ENCODE data around the gene CST7. TPM values are rescaled to one million over a fixed set of nuclear protein-coding genes. Genes with fewer than 3 reads are reported as not detected.

The CST7 gene
- total RNA-seq, 2 donors from 2014 or later = not detected

- H3K9me3 Mint-ChIP-seq = peaks cover 30% of the 10 kb centered on the region
- no peak overlapping the region for H3K4me3 Mint-ChIP-seq
- Histone ChIP-seq H3K4me1 (ENCODE audit: control insufficient read depth, insufficient read depth, low read length) (no peaks in the 10 kb centered on the region), H3K9me3 (ENCODE audit: control insufficient read depth, low read length) (peaks cover 12% of the 10 kb centered on the region), H3K27ac (ENCODE audit: low read depth, low read length) (no peak overlapping the region), H3K4me3 (ENCODE audit: low read length) (no peak overlapping the region), H3K36me3 (ENCODE audit: control insufficient read depth, insufficient read depth, low read length) (no peaks in the 10 kb centered on the region), H3K27me3 (ENCODE audit: control insufficient read depth, insufficient read depth, low read length, poor library complexity, severe bottlenecking) (no peaks in the 10 kb centered on the region), H3K9ac (ENCODE audit: extremely low read depth, low read length, poor library complexity, severe bottlenecking) (no peak overlapping the region)
- TF ChIP-seq CTCF (conservative IDR thresholded peaks at IDR 0.05) = no peak
- H3K27me3 Mint-ChIP-seq (ENCODE audit: insufficient read depth) = no peaks in the 10 kb centered on the region
- H3K27ac Mint-ChIP-seq = no peak overlapping the region
- peaks cover 6% of the 10 kb centered on the region for H3K4me1 Mint-ChIP-seq
- 77 to 94% methylated on average over 3 to 9 of the region's 9 CpGs for WGBS, 2 experiments (ENCODE audit: insufficient coverage in 1 of 2, insufficient read length in 1 of 2)
- DNase-seq = no peak
- H3K36me3 Mint-ChIP-seq (ENCODE audit: low read depth) = no peaks in the 10 kb centered on the region
Observed at GRCh38 chr20:24909086-24909780, 39.8 kb upstream of the CST7 start.

- no peak for DNase-seq
- 40 to 59% methylated on average over 2 to 4 of the region's 4 CpGs for WGBS, 2 experiments (ENCODE audit: insufficient coverage in 1 of 2, insufficient read length in 1 of 2)
- TF ChIP-seq CTCF (conservative IDR thresholded peaks at IDR 0.05) = no peak
- H3K27me3 ChIP-seq (ENCODE audit: control insufficient read depth, insufficient read depth, low read length, poor library complexity, severe bottlenecking) = no peaks in the 10 kb centered on the region
- Mint-ChIP-seq H3K4me3 (no peak overlapping the region), H3K27me3 (ENCODE audit: insufficient read depth) (no peaks in the 10 kb centered on the region), H3K36me3 (ENCODE audit: low read depth) (no peaks in the 10 kb centered on the region), H3K4me1 (peaks cover 6% of the 10 kb centered on the region), H3K9me3 (peaks cover 28% of the 10 kb centered on the region), H3K27ac (no peak overlapping the region)
- H3K9me3 ChIP-seq (ENCODE audit: control insufficient read depth, low read length) = peaks cover 12% of the 10 kb centered on the region
- H3K9ac ChIP-seq (ENCODE audit: extremely low read depth, low read length, poor library complexity, severe bottlenecking) = no peak overlapping the region
- H3K4me1 ChIP-seq (ENCODE audit: control insufficient read depth, insufficient read depth, low read length) = no peaks in the 10 kb centered on the region
- no peak overlapping the region for H3K4me3 ChIP-seq (ENCODE audit: low read length)
- H3K36me3 ChIP-seq (ENCODE audit: control insufficient read depth, insufficient read depth, low read length) = no peaks in the 10 kb centered on the region
- no peak overlapping the region for H3K27ac ChIP-seq (ENCODE audit: low read depth, low read length)
Observed at GRCh38 chr20:24909861-24910260, 39.2 kb upstream of the CST7 start.

- Mint-ChIP-seq H3K27ac (no peak overlapping the region), H3K36me3 (ENCODE audit: low read depth) (no peaks in the 10 kb centered on the region), H3K27me3 (ENCODE audit: insufficient read depth) (no peaks in the 10 kb centered on the region), H3K4me3 (no peak overlapping the region), H3K9me3 (peaks cover 27% of the 10 kb centered on the region), H3K4me1 (peaks cover 6% of the 10 kb centered on the region)
- no peaks in the 10 kb centered on the region for H3K36me3 ChIP-seq (ENCODE audit: control insufficient read depth, insufficient read depth, low read length)
- H3K4me1 ChIP-seq (ENCODE audit: control insufficient read depth, insufficient read depth, low read length) = no peaks in the 10 kb centered on the region
- H3K9me3 ChIP-seq (ENCODE audit: control insufficient read depth, low read length) = peaks cover 12% of the 10 kb centered on the region
- no peaks in the 10 kb centered on the region for H3K27me3 ChIP-seq (ENCODE audit: control insufficient read depth, insufficient read depth, low read length, poor library complexity, severe bottlenecking)
- no peak overlapping the region for H3K9ac ChIP-seq (ENCODE audit: extremely low read depth, low read length, poor library complexity, severe bottlenecking)
- peak; percentile 39 for DNase-seq
- WGBS, 2 experiments (ENCODE audit: insufficient coverage in 1 of 2, insufficient read length in 1 of 2) = 62 to 79% methylated on average over 3 of the region's 3 CpGs
- no peak overlapping the region for H3K27ac ChIP-seq (ENCODE audit: low read depth, low read length)
- no peak overlapping the region for H3K4me3 ChIP-seq (ENCODE audit: low read length)
- TF ChIP-seq CTCF (conservative IDR thresholded peaks at IDR 0.05) = no peak
Observed at GRCh38 chr20:24910461-24910860, 38.6 kb upstream of the CST7 start.
